Endothelial cell of hepatic sinusoid (primary cell): ENCODE results near the gene HSPE1.
"Not testable (repeated sequence)": the region's sequence is repeated elsewhere in the genome, so short reads cannot be mapped to it uniquely, and the experiment has no call there.

Source experiments
- in situ Hi-C: cut with HindIII; loops from 2 replicates; pipeline ENCODE4 v1.10.0; 2017; ENCODE audit warnings: low sequenced_read_pairs

Gene HSPE1

GRCh38 chr2:197499594-197500502 is at the start of gene HSPE1, which contains the start of gene HSPD1:
Gene HSPE1 (plus strand): TSS chr2:197500379. CDS start chr2:197500437, 58 bp downstream.
Gene HSPD1 (minus strand): TSS chr2:197499840. CDS start chr2:197498848, 992 bp downstream.
- in situ Hi-C loops = no loop called here

- in situ Hi-C loops = no loop called here
Measured at GRCh38 chr2:197450465-197450864, 49.7 kb upstream of the HSPE1 start.

- in situ Hi-C loops = not testable (repeated sequence)
Measured at GRCh38 chr2:197450935-197451358, 49.2 kb upstream of the HSPE1 start.

GRCh38 chr2:197452754-197453122 is 47.4 kb upstream of the HSPE1 start:
- in situ Hi-C loops = no loop called here

- in situ Hi-C loops = no loop called here
Measured at GRCh38 chr2:197453123-197453913, 46.9 kb upstream of the HSPE1 start, which contains the start of gene COQ10B. Gene COQ10B (plus strand): TSS chr2:197453552. CDS start chr2:197453561, 9 bp downstream.

- in situ Hi-C loops = no loop called here
Measured at GRCh38 chr2:197453914-197454398, 46.2 kb upstream of the HSPE1 start.

- in situ Hi-C loops = no loop called here
Measured at GRCh38 chr2:197454923-197455322, 45.3 kb upstream of the HSPE1 start.

- in situ Hi-C loops = no loop called here
Measured at GRCh38 chr2:197455428-197455827, 44.8 kb upstream of the HSPE1 start.

GRCh38 chr2:197460649-197461048 is 39.5 kb upstream of the HSPE1 start:
- in situ Hi-C loops = no loop called here

GRCh38 chr2:197461057-197461456 is 39.1 kb upstream of the HSPE1 start:
- in situ Hi-C loops = no loop called here

- in situ Hi-C loops = no loop called here
Measured at GRCh38 chr2:197464175-197464574, 36.0 kb upstream of the HSPE1 start.

GRCh38 chr2:197472166-197472565 is 28.0 kb upstream of the HSPE1 start:
- in situ Hi-C loops = no loop called here

GRCh38 chr2:197477797-197478196 is 22.4 kb upstream of the HSPE1 start:
- in situ Hi-C loops = loop anchor here (5.0 kb wide), 1 partner anchor 70 kb away; no protein-coding TSS in a partner anchor

GRCh38 chr2:197480165-197481036 is 19.8 kb upstream of the HSPE1 start:
- in situ Hi-C loops = no loop called here

- in situ Hi-C loops = not testable (repeated sequence)
Measured at GRCh38 chr2:197484248-197484647, 15.9 kb upstream of the HSPE1 start.

GRCh38 chr2:197486175-197486574 is 14.0 kb upstream of the HSPE1 start:
- in situ Hi-C loops = no loop called here

- in situ Hi-C loops = no loop called here
Measured at GRCh38 chr2:197487385-197487784, 12.8 kb upstream of the HSPE1 start.

GRCh38 chr2:197495433-197496134 is 4.6 kb upstream of the HSPE1 start:
- in situ Hi-C loops = no loop called here

GRCh38 chr2:197496695-197497094 is 3.5 kb upstream of the HSPE1 start:
- in situ Hi-C loops = no loop called here

- in situ Hi-C loops = no loop called here
Measured at GRCh38 chr2:197497326-197497725, 2.9 kb upstream of the HSPE1 start.
